GM18508 (cell line): ENCODE results near the gene ZNF479.
"Not testable (repeated sequence)": the region's sequence is repeated elsewhere in the genome, so short reads cannot be mapped to it uniquely, and the experiment has no call there.

Source experiments
- ATAC-seq: cut with Tn5 transposase; IDR thresholded peaks from one replicate; pipeline ENCODE4 v1.9.1; 2021; ENCODE audit warnings: moderate number of reproducible peaks; ENCODE audit not compliant: insufficient read depth, unreplicated experiment

ZNF479 gene

GRCh38 chr7:57132336-57132735 lies at the start of gene ZNF479:
TSS of gene ZNF479 (minus strand) at chr7:57132436. CDS start at chr7:57132324, 112 bp downstream.
- not testable (repeated sequence) for ATAC-seq

- ATAC-seq = no peak
These were observed 49.8 kb upstream of the ZNF479 start for GRCh38 chr7:57182031-57182430.

GRCh38 chr7:57181281-57181680 lies 49.0 kb upstream of the ZNF479 start:
- no peak for ATAC-seq

- ATAC-seq = no peak
These were observed 47.7 kb upstream of the ZNF479 start for GRCh38 chr7:57179776-57180415.

- ATAC-seq = no peak
These were observed 46.5 kb upstream of the ZNF479 start for GRCh38 chr7:57178768-57179139.

GRCh38 chr7:57177856-57178767 lies 45.9 kb upstream of the ZNF479 start:
- no peak for ATAC-seq

- ATAC-seq = no peak
These were observed 44.8 kb upstream of the ZNF479 start for GRCh38 chr7:57176928-57177635.

GRCh38 chr7:57165285-57165899 lies 33.2 kb upstream of the ZNF479 start:
- no peak for ATAC-seq

GRCh38 chr7:57120123-57120784 lies 12.0 kb downstream of the ZNF479 start:
- not testable (repeated sequence) for ATAC-seq
